ENCODE data around the gene LTBP1. TPM values are rescaled to one million over a fixed set of nuclear protein-coding genes. Genes with fewer than 3 reads are reported as not detected.
"Not testable (repeated sequence)": the region's sequence is repeated elsewhere in the genome, so short reads cannot be mapped to it uniquely, and the experiment has no call there.

Gene LTBP1, protein sequence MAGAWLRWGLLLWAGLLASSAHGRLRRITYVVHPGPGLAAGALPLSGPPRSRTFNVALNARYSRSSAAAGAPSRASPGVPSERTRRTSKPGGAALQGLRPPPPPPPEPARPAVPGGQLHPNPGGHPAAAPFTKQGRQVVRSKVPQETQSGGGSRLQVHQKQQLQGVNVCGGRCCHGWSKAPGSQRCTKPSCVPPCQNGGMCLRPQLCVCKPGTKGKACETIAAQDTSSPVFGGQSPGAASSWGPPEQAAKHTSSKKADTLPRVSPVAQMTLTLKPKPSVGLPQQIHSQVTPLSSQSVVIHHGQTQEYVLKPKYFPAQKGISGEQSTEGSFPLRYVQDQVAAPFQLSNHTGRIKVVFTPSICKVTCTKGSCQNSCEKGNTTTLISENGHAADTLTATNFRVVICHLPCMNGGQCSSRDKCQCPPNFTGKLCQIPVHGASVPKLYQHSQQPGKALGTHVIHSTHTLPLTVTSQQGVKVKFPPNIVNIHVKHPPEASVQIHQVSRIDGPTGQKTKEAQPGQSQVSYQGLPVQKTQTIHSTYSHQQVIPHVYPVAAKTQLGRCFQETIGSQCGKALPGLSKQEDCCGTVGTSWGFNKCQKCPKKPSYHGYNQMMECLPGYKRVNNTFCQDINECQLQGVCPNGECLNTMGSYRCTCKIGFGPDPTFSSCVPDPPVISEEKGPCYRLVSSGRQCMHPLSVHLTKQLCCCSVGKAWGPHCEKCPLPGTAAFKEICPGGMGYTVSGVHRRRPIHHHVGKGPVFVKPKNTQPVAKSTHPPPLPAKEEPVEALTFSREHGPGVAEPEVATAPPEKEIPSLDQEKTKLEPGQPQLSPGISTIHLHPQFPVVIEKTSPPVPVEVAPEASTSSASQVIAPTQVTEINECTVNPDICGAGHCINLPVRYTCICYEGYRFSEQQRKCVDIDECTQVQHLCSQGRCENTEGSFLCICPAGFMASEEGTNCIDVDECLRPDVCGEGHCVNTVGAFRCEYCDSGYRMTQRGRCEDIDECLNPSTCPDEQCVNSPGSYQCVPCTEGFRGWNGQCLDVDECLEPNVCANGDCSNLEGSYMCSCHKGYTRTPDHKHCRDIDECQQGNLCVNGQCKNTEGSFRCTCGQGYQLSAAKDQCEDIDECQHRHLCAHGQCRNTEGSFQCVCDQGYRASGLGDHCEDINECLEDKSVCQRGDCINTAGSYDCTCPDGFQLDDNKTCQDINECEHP (N-terminal part only)
- 90.4 TPM for total RNA-seq
- long read RNA-seq, full-length matches to known transcripts: 2 of 19 reads
- long read RNA-seq, partial matches to known transcripts: 10 of 19 reads
- long read RNA-seq, other reads (novel, unspliced or antisense): 7 of 19 reads

DNA sequence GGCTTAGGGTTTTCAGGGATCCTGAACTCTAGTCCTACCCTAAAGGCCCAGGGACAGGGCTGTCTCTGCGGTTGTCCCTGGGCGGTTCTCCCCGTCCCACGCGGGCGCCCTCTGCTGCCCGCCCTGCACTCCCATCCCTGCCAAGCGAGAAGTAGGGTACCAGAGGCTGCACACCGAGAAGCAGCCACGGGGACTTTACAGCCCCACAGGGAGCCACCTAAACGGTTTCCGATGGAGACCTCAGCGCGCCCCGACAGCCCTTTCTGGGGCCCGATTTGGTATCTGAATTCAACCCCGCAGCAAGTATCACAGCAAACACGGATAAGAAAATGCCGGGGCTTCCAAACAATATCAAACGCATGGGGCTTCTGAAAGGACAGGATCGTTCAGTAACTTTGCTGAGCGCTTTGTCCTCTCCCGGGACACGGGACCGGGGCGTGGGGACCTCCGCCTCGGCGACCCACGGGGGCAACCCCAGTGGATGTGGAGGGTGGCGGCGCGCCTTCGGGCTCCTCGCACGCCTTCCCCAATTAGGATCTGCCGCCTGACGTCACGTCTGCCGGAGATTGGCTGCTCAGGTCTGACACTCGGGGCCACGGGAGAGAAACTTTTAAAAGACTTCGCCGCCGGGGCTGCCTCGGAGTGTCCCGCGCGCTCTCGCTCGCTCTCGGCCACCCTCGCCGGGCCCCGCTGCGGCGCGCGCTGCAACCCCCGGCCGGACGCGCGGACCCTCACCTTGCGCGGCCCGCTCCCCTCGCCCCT lies at the start of gene LTBP1:
TSS of gene LTBP1 (plus strand) at position 640 of the 762 bp plus-strand sequence. CDS start 372 bp downstream, outside the sequence.
- intact Hi-C loops (cut with DNase I): loop anchor here (1.0 to 10.0 kb wide), 7 partner anchors 78 to 418 kb away; partner anchors contain the start of gene TTC27
- DNase-seq (ENCODE audit: missing footprints): peak; percentile 89

DNA sequence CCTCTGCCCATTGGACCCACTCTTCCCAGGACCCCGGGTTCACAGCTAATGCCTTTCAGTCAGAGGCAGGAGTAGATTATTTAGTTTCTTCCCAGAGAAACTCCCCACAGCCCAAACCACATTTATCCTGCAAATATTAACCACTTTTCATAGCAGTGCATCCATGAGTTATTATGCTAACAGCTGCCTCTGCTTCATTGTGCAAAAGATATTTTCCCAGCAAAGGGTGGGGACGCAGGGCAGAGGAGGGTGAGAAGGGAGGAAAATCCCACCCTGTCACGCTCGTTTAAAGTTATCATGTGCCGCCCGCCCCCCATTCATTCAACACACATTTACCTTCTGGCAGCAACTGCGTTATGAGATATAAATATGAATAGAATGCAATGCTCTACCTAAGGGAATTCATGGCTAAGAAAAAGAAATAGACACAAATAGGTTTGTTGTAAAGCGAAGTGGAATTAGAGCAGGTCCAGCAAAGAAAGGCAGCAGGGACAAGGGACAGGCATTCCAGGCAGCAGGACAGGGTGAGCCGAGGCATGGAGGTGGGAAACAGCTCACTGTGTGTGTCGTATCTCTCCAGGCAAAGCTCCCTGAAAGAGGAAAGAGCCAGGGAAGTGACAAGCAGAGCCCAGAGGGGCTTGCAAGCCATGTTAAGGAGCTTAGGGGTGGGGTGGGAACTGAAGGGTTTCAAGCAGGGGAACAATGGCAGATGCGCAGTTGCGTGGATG lies 46.3 kb upstream of the LTBP1 start:
- intact Hi-C loops (cut with DNase I): no loop called here
- no peak for ATAC-seq
- no peak for DNase-seq (ENCODE audit: missing footprints)

More for the DNA sequence above, at the start of gene LTBP1:
- peak; percentile 90 for ATAC-seq

DNA sequence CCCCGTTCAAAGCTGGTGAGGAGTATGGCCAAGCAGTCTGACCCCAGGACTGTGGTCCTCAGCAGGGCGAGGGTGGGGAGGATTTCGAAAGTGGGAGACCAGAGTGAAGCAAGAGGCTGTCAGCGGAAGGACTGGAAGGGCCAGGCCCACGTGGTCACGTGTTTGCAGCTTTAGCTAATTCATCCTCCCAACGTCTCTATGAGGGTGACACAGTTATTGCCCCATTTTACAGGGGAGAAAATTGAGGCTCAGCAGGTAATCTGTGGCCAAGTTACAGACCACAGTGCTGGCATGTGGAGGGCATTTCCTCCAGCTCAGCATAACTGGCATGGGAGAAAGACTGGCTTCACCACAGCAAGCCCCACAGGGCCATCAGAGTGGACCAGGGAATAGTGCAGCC lies 45.4 kb upstream of the LTBP1 start:
- DNase-seq (ENCODE audit: missing footprints) (no peak), ATAC-seq (no peak)
- intact Hi-C loops (cut with DNase I): no loop called here

DNA sequence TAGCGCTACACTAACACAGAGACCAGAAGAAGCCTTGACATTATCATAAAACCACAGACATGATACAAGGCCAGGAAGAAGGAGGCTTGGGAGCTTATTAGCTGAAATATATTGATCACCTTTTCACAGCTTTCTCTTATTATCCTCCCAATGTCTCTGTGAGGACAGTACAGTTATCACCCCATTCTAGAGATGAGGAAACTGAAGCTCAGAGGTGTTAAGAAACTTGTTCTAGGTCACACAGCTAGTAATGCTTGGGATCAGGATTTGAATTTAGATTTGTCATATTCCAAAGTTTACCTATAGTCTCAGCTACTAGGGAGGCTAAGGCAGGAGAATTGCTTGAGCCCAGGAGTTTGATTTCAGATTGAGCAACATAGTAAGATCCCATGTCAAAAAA lies 44.6 kb upstream of the LTBP1 start:
- DNase-seq (ENCODE audit: missing footprints): no peak
- intact Hi-C loops (cut with DNase I): no loop called here
- no peak for ATAC-seq

DNA sequence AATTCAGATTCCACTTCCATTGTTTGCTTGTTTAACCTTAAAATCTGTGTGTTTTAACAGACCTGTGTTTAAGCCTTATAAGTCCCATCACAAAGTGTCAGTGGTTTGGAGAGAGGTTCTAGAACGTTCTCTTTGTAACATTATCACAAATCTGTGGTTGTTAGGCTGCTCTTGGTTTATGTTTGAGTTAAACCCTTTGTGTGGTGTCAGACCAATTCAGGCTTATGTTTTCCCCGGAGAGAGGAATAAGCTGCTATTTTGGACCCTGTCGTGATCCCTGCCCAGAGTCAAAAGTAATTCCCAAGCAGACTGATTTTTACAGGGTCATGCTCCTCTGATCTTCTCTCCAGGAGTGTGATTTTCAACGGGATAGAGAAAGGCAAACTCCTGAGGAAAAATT lies 43.8 kb upstream of the LTBP1 start:
- no peak for ATAC-seq
- no peak for DNase-seq (ENCODE audit: missing footprints)
- intact Hi-C loops (cut with DNase I): no loop called here

DNA sequence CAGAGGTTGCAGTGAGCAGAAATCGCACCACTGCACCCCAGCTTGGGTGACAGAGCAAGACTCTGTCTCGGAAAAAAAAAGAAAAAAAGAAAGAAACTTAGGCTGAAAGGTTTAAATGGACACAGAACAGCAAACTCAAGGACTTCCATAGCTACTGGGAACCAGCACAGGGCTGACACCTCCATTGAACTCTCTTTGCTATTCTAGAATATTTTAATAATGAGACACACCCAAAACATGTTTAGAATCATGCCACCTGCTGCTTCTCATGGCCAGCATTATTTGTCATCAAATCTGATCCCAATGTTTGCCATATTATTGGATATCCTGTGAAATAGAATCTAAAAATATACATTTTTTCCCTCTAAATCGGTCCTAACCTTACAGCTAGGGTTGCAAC lies 42.7 kb upstream of the LTBP1 start:
- no peak for ATAC-seq
- intact Hi-C loops (cut with DNase I): no loop called here
- DNase-seq (ENCODE audit: missing footprints): no peak

DNA sequence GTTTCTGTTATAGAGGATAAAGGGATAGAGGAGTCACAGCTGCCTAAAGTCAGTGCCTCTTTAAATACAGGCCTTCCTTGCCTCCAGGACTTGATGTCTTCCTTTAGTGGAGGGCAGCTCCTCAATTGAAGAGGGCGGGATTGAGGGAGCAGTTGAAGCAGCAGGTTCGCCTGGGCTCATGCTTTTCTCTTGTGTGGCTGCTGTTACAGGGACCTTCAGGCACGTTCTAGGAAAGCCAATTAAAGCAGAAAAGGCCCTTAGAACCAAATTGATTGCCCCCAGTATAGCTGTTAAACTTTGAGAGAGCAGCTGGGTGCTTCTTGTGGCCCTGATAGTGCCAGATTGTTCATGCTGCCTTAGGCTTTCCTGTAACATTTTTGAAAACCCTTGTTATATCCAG lies 42.0 kb upstream of the LTBP1 start:
- intact Hi-C loops (cut with DNase I): no loop called here
- no peak for DNase-seq (ENCODE audit: missing footprints)
- ATAC-seq: no peak

DNA sequence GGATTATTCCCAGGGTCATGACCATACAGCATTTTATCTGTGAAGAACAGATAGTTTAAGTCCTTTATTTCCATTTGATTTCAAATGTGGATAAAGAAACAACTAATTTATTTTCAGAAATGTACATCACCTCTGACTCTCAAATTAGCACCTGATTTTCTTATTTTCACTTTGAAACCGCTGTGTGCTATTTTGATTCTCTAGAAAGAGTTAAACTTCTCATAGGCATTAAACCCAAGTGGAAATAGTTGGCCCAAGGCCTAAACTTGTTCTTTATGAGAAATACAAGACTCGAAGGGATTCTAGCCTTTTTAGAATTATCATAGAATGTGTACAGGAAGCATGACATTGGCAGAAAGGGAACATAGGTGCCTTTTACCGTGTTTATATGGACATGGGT lies 41.5 kb upstream of the LTBP1 start:
- intact Hi-C loops (cut with DNase I): no loop called here
- DNase-seq (ENCODE audit: missing footprints) (no peak), ATAC-seq (no peak)

DNA sequence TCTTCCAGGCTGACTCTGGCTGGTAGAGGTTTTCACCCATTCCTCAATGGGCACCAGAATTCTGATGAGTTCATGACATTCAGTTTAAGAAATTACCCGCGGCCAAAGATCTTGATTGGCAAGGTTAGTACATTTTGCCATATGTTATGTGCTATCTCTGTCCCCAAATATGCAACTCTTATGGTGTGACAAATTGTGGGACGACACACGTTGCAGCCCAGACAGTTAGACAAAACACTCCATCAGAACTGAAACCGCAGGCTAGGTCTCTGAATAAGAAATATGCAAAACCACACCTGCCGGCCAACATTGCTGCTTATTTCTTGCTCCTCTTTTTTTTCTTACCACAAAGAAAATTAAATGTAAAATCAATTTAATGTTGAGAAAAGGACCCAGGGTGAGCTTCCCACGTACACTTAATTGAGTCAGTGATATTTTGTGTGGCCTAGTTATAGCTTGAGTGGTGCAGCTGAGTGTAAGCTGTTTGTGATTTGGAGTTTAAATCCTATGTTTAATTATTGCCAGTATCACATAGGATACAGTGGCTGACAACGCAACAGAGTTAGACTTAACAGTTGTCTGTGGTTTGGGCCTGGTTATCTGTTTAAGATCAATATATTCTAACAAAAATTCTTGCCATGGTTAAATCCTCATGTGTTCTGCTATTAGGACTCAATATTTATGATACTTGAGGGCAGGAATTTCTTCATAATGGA lies 35.7 kb upstream of the LTBP1 start:
- no peak for ATAC-seq
- no peak for DNase-seq (ENCODE audit: missing footprints)
- intact Hi-C loops (cut with DNase I): no loop called here

DNA sequence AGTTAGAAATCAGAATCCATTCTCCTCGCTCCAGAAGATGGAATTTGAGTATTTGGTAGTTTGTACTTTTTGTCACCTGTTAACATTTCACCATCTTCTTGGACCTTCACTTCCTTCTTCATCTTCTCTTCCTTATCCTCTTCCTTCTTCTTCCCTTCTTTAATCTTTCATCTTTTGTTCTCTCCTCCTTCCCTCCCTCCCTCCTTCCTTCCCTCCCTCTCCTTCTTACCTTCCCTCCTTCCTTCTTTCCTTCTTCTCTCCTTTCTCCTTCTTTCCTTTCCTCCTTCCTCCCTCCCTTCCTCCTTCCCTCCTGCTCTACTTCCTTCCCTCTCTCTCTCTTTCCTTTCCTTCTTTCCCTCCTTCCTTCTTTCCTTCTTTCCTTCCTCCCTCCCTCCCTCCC lies 31.1 kb upstream of the LTBP1 start:
- intact Hi-C loops (cut with DNase I): no loop called here
- DNase-seq (ENCODE audit: missing footprints): no peak
- ATAC-seq: no peak

DNA sequence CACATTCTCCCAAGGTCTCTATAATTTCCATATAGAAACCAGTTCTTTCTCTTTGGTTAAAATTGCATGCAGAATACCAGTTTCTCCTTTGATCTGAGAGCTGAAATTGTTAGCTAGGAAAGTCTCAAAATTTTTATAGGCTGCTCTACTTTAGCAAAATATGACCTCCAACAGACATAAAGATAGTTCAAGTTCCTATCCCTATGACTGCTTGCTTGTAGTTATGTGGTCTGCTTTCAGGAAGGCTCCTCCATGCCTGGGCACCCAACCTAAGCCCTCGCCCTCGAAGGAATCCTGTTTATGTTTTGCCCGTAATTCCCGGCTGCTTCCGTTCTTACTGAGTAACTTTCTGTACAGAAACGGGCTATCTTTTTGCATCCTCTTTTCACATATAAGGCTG lies 28.0 kb upstream of the LTBP1 start:
- ATAC-seq: no peak
- no peak for DNase-seq (ENCODE audit: missing footprints)
- intact Hi-C loops (cut with DNase I): no loop called here

DNA sequence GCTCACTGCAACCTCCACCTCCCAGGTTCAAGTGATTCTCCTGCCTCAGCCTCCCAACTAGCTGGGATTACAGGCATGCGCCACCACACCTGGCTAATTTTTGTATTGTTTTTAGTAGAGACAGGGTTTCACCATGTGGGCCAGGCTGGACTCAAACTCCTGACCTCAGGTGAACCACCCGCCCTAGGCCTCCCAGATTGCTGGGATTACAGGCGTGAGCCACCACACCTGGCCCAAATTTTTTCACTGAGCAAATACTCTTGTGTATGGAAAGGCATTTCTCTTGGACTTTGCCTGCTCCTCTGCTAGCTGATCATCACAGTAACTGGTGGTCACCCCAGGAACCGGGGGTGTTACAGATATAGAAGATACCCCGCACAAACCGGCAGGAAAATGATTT lies 26.9 kb upstream of the LTBP1 start:
- ATAC-seq; DNase-seq (ENCODE audit: missing footprints); intact Hi-C loops (cut with DNase I): not testable (repeated sequence)

DNA sequence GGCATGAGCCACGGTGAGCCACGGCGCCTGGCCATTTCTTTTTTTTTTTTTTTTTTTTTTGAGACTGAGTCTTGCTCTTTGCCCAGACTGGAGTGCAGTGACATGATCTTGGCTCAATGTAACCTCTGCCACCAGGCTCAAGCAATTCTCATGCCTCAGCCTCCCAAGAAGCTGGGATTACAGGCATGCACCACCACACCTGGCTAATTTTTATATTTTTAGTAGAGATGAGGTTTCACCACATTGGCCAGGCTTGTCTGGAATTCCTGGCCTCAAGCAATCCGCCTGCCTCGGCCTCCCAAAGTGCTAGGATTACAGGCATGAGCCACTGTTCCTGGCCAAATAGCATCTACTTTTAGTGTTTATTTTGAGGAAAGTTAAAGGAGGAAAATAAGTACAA lies 25.3 kb upstream of the LTBP1 start:
- DNase-seq (ENCODE audit: missing footprints); ATAC-seq; intact Hi-C loops (cut with DNase I): not testable (repeated sequence)

DNA sequence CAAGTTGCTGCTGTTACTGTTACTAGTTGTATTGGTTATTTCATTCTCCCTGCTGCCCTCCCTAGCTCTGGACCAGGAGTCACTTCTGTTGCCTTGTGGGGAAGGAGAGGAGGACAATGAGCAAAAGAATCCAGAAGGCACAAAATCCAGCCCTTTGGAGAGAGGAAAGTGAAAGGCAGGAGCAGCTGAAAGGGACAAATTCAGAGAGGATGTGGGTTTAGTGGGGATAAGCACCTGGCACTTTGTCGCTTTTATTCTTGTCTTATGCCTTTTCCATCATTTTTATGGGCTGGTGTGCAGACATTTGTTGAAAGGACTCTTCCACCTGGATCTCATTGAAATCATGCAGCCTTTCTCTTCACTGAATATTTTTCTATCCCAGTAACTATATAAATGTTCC lies 24.3 kb upstream of the LTBP1 start:
- intact Hi-C loops (cut with DNase I): no loop called here
- no peak for ATAC-seq
- DNase-seq (ENCODE audit: missing footprints): no peak

DNA sequence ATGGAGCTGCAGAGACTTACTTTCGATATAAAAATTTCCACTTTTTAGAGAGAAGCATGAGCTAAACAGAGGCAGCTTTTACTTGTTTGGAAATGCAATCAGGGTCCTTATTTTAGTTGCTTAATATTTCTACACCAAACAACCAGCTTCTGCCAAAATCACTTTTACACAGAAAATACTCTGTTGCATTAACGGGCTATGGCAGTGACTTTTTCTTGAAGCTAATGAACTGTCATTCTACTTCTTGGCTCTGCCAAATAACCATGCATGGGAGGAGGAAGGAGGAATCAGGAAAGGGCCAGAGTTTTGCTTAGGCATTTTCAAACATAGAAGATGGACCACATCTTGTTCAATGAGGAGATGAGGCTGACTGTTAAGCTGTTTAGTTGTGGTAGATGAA lies 23.6 kb upstream of the LTBP1 start:
- no peak for DNase-seq (ENCODE audit: missing footprints)
- intact Hi-C loops (cut with DNase I): no loop called here
- no peak for ATAC-seq

DNA sequence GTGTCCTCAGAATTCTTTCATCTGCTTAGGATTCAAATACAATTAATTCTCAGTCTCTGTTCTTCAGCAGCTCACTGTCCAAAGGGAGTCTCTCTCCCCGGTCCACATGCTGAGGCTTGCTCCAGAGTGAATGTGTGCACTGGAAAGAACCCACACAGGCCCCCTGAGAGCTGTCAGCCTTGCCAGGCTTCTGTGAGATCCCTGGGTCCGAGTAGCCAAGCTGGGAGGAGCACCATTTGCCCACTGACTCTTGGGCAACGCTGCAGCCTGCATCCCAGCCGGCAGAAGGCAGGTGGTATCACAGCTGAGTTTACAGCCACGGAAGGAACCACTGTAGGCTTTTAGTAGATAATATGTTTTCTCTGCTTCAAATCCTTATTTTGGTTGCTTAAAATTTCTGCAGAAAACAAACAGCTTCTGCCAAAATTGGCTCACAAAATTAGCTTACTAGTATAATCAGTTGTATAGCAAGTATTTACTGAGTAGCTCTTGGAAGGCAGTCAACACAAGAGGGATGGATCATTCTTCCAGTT lies 21.4 kb upstream of the LTBP1 start:
- DNase-seq (ENCODE audit: missing footprints): no peak
- intact Hi-C loops (cut with DNase I): no loop called here
- no peak for ATAC-seq
